Measurements from ENCODE around the gene KCNJ12.

- no peak for TF ChIP-seq POLR2AphosphoS5 (IDR thresholded peaks at IDR 0.05; ENCODE audit: low read depth, low read length)
- TF ChIP-seq POLR2A (IDR thresholded peaks at IDR 0.05; ENCODE audit: low read depth, low read length): no peak
- no peak for TF ChIP-seq SPI1 (IDR thresholded peaks at IDR 0.05; ENCODE audit: low read depth, low read length)
- no peak for TF ChIP-seq TAF1 (IDR thresholded peaks at IDR 0.05; ENCODE audit: low read depth, low read length)
Measured at GRCh38 chr17:21354796-21355385, 21.3 kb upstream of the KCNJ12 start.
